Right ventricle myocardium superior (tissue), 1 donor: Measurements from ENCODE around the gene PPM1H. TPM values are rescaled to one million over a fixed set of nuclear protein-coding genes. Genes with fewer than 3 reads are reported as not detected.

ENCODE experiments used
- ATAC-seq: fragments of 200-7000 bp; cut with Tn5 transposase; one replicate; pipeline ENCODE4 v1.9.1; 2020; ENCODE audit warnings: mild to moderate bottlenecking; ENCODE audit not compliant: poor library complexity
- DNase-seq: peaks from one replicate; pipeline ENCODE4 v3.0.0-alpha.2; 2020
- intact Hi-C: fragments of 100-400 bp; cut with DNase I; formaldehyde crosslinking; loops from one replicate; pipeline ENCODE4 v1.11.2; 2022
- total RNA-seq: library from RNA; stranded (reverse); fragmentation: NEBNext Ultra II Directional; extraction: Animal tissue kit (Norgen Biotek cat#: 25700); gene quantifications from one replicate; pipeline ENCODE4 v1.2.1, GENCODE V29; 2021
- donor health status: DM: no; HTN: yes; CAD: no; lungs with severe emphysema.

Gene PPM1H
- total RNA-seq, 1 donor from 2014 or later: 6.5 TPM

- ATAC-seq (no peak), DNase-seq (no peak)
- intact Hi-C loops: no loop called here
These were observed 74.9 kb downstream of the PPM1H start for GRCh38 chr12:62860020-62860419.

- DNase-seq (no peak), ATAC-seq (no peak)
- intact Hi-C loops: no loop called here
These were observed 75.6 kb downstream of the PPM1H start for GRCh38 chr12:62859321-62859737.

GRCh38 chr12:62856454-62856853 lies 78.5 kb downstream of the PPM1H start:
- DNase-seq: no peak
- no peak for ATAC-seq
- intact Hi-C loops: no loop called here

GRCh38 chr12:62854024-62854423 lies 80.9 kb downstream of the PPM1H start:
- DNase-seq: no peak
- intact Hi-C loops: no loop called here
- ATAC-seq: no peak

GRCh38 chr12:62849398-62849797 lies 85.6 kb downstream of the PPM1H start:
- ATAC-seq (no peak), DNase-seq (no peak)
- intact Hi-C loops: no loop called here

- intact Hi-C loops: no loop called here
- no peak for DNase-seq
- ATAC-seq: peak; percentile 41
These were observed 86.5 kb downstream of the PPM1H start for GRCh38 chr12:62848418-62848817.

- DNase-seq: no peak
- ATAC-seq: no peak
- intact Hi-C loops: no loop called here
These were observed 87.2 kb downstream of the PPM1H start for GRCh38 chr12:62847709-62848108.

- intact Hi-C loops: no loop called here
- ATAC-seq (no peak), DNase-seq (no peak)
These were observed 88.5 kb downstream of the PPM1H start for GRCh38 chr12:62846491-62846890.

- DNase-seq (no peak), ATAC-seq (no peak)
- intact Hi-C loops: no loop called here
These were observed 90.0 kb downstream of the PPM1H start for GRCh38 chr12:62844915-62845314.

GRCh38 chr12:62843716-62844115 lies 91.2 kb downstream of the PPM1H start:
- no peak for ATAC-seq
- intact Hi-C loops: no loop called here
- no peak for DNase-seq

- intact Hi-C loops: no loop called here
These were observed 93.1 kb downstream of the PPM1H start for GRCh38 chr12:62841846-62842245.

GRCh38 chr12:62840806-62841205 lies 94.1 kb downstream of the PPM1H start:
- DNase-seq (no peak), ATAC-seq (no peak)
- intact Hi-C loops: no loop called here

More at GRCh38 chr12:62841846-62842245, 93.1 kb downstream of the PPM1H start:
- ATAC-seq: peak; percentile 59
- DNase-seq: no peak

- no peak for ATAC-seq
- intact Hi-C loops: no loop called here
- DNase-seq: no peak
These were observed 94.9 kb downstream of the PPM1H start for GRCh38 chr12:62839869-62840660.

GRCh38 chr12:62834971-62835547 lies 99.9 kb downstream of the PPM1H start:
- DNase-seq (no peak), ATAC-seq (peak; percentile 51)
- intact Hi-C loops: no loop called here

- peak; percentile 91 for ATAC-seq
- intact Hi-C loops: no loop called here
- DNase-seq: peak; percentile 67
These were observed 100.5 kb downstream of the PPM1H start for GRCh38 chr12:62834406-62834805.

- intact Hi-C loops: no loop called here
- DNase-seq (no peak), ATAC-seq (no peak)
These were observed 101.3 kb downstream of the PPM1H start for GRCh38 chr12:62833634-62834033.

- intact Hi-C loops: no loop called here
- ATAC-seq (no peak), DNase-seq (no peak)
These were observed 102.4 kb downstream of the PPM1H start for GRCh38 chr12:62832558-62832957.

- DNase-seq (no peak), ATAC-seq (no peak)
- intact Hi-C loops: no loop called here
These were observed 102.9 kb downstream of the PPM1H start for GRCh38 chr12:62832027-62832426.

- DNase-seq: no peak
- intact Hi-C loops: no loop called here
- ATAC-seq: no peak
These were observed 107.1 kb downstream of the PPM1H start for GRCh38 chr12:62827855-62828254.

- DNase-seq: no peak
- intact Hi-C loops: no loop called here
- ATAC-seq: no peak
These were observed 107.9 kb downstream of the PPM1H start for GRCh38 chr12:62827042-62827441.
